ENCODE measurements around the gene TJP1. TPM values are rescaled to one million over a fixed set of nuclear protein-coding genes. Genes with fewer than 3 reads are reported as not detected.

The TJP1 gene
- total RNA-seq, 1 donor: 86.9 TPM

- Histone ChIP-seq H3K4me3 (ENCODE audit: insufficient read depth, low read length) (no peak overlapping the region), H3K27ac (ENCODE audit: low read depth, low read length) (no peak overlapping the region), H3K4me1 (ENCODE audit: insufficient read depth, low read length) (peaks cover 6% of the 10 kb centered on the region), H3K79me2 (ENCODE audit: insufficient read depth, low read length) (no peaks in the 10 kb centered on the region), H3K27me3 (ENCODE audit: insufficient read depth, low read length) (no peaks in the 10 kb centered on the region), H3K36me3 (ENCODE audit: insufficient read depth, low read length) (no peaks in the 10 kb centered on the region), H2AFZ (ENCODE audit: low read length) (no peak overlapping the region), H3K9me3 (ENCODE audit: low read depth, low read length) (peaks cover 4% of the 10 kb centered on the region), H4K20me1 (ENCODE audit: insufficient read depth, low read length) (no peaks in the 10 kb centered on the region), H3K4me2 (ENCODE audit: insufficient read depth, low read length) (no peak overlapping the region)
- peak; percentile 55 for DNase-seq (ENCODE audit: insufficient read length, low spot score, missing footprints)
- TF ChIP-seq CTCF (IDR thresholded peaks at IDR 0.05; ENCODE audit: extremely low read depth, low read depth, low read length): no peak
These were observed 26.9 kb upstream of the TJP1 start for GRCh38 chr15:29849218-29849617.

GRCh38 chr15:29844290-29844903 lies 22.1 kb upstream of the TJP1 start:
- Histone ChIP-seq H4K20me1 (ENCODE audit: insufficient read depth, low read length) (no peaks in the 10 kb centered on the region), H3K9me3 (ENCODE audit: low read depth, low read length) (peaks cover 4% of the 10 kb centered on the region), H3K27me3 (ENCODE audit: insufficient read depth, low read length) (no peaks in the 10 kb centered on the region), H3K36me3 (ENCODE audit: insufficient read depth, low read length) (no peaks in the 10 kb centered on the region), H3K4me3 (ENCODE audit: insufficient read depth, low read length) (no peak overlapping the region), H3K27ac (ENCODE audit: low read depth, low read length) (peak overlapping the region; percentile 30), H3K4me2 (ENCODE audit: insufficient read depth, low read length) (no peak overlapping the region), H3K79me2 (ENCODE audit: insufficient read depth, low read length) (no peaks in the 10 kb centered on the region), H2AFZ (ENCODE audit: low read length) (no peak overlapping the region), H3K4me1 (ENCODE audit: insufficient read depth, low read length) (peaks cover 15% of the 10 kb centered on the region)
- TF ChIP-seq CTCF (IDR thresholded peaks at IDR 0.05; ENCODE audit: extremely low read depth, low read depth, low read length): no peak
- peak; percentile 72 for DNase-seq (ENCODE audit: insufficient read length, low spot score, missing footprints)

- Histone ChIP-seq H3K27me3 (ENCODE audit: insufficient read depth, low read length) (no peaks in the 10 kb centered on the region), H3K4me1 (ENCODE audit: insufficient read depth, low read length) (peaks cover 15% of the 10 kb centered on the region), H3K79me2 (ENCODE audit: insufficient read depth, low read length) (no peaks in the 10 kb centered on the region), H2AFZ (ENCODE audit: low read length) (no peak overlapping the region), H3K9me3 (ENCODE audit: low read depth, low read length) (no peaks in the 10 kb centered on the region), H4K20me1 (ENCODE audit: insufficient read depth, low read length) (no peaks in the 10 kb centered on the region), H3K27ac (ENCODE audit: low read depth, low read length) (no peak overlapping the region), H3K4me3 (ENCODE audit: insufficient read depth, low read length) (no peak overlapping the region), H3K4me2 (ENCODE audit: insufficient read depth, low read length) (no peak overlapping the region), H3K36me3 (ENCODE audit: insufficient read depth, low read length) (no peaks in the 10 kb centered on the region)
- no peak for DNase-seq (ENCODE audit: insufficient read length, low spot score, missing footprints)
- TF ChIP-seq CTCF (IDR thresholded peaks at IDR 0.05; ENCODE audit: extremely low read depth, low read depth, low read length): no peak
These were observed 20.0 kb upstream of the TJP1 start for GRCh38 chr15:29842290-29842689.

GRCh38 chr15:29840926-29841325 lies 18.7 kb upstream of the TJP1 start:
- Histone ChIP-seq H3K36me3 (ENCODE audit: insufficient read depth, low read length) (no peaks in the 10 kb centered on the region), H4K20me1 (ENCODE audit: insufficient read depth, low read length) (no peaks in the 10 kb centered on the region), H3K4me1 (ENCODE audit: insufficient read depth, low read length) (peaks cover 15% of the 10 kb centered on the region), H3K4me3 (ENCODE audit: insufficient read depth, low read length) (no peak overlapping the region), H3K79me2 (ENCODE audit: insufficient read depth, low read length) (no peaks in the 10 kb centered on the region), H3K9me3 (ENCODE audit: low read depth, low read length) (no peaks in the 10 kb centered on the region), H3K27ac (ENCODE audit: low read depth, low read length) (no peak overlapping the region), H3K27me3 (ENCODE audit: insufficient read depth, low read length) (no peaks in the 10 kb centered on the region), H3K4me2 (ENCODE audit: insufficient read depth, low read length) (no peak overlapping the region), H2AFZ (ENCODE audit: low read length) (peak overlapping the region; percentile 78)
- no peak for DNase-seq (ENCODE audit: insufficient read length, low spot score, missing footprints)
- no peak for TF ChIP-seq CTCF (IDR thresholded peaks at IDR 0.05; ENCODE audit: extremely low read depth, low read depth, low read length)

Measured in osteoblast (primary cell).